Esophagus squamous epithelium (tissue), 5 donors: Measurements from ENCODE around the gene DUOXA2. TPM values are rescaled to one million over a fixed set of nuclear protein-coding genes. Genes with fewer than 3 reads are reported as not detected.

ENCODE experiments used
- DNase-seq: peaks from one replicate; lab custom pipeline; 2025; lab: John Stamatoyannopoulos, UW
- H3K27ac ChIP-seq, 4 donors: fragments of 200-600 bp; sonication (generic); one replicate each; pipeline ENCODE4 v1.5.1; 2016 to 2019; ENCODE audit warnings: mild to moderate bottlenecking in 1 of 4
- H3K27me3 ChIP-seq, 4 donors: fragments of 200-600 bp; sonication (generic); 1 replicate in 3 of 4; 2 replicates in 1 of 4; pipeline versions ENCODE4 v1.5.1 to v1.6.0; 2017 to 2021; ENCODE audit warnings: antibody characterized with exemption in 1 of 4
- H3K36me3 ChIP-seq, 3 donors: fragments of 200-600 bp; sonication (generic); one replicate each; pipeline ENCODE4 v1.5.1; 2016 to 2019
- H3K4me1 ChIP-seq, 3 donors: fragments of 200-600 bp; sonication (generic); one replicate each; pipeline ENCODE4 v1.5.1; 2017 to 2019
- H3K4me3 ChIP-seq, 4 donors: fragments of 200-600 bp; sonication (generic); 1 replicate in 3 of 4; 2 replicates in 1 of 4; pipeline ENCODE4 v1.5.1; 2016 to 2019; ENCODE audit warnings: mild to moderate bottlenecking in 2 of 4, moderate library complexity in 1 of 4
- H3K9me3 ChIP-seq, 3 donors: fragments of 200-600 bp; sonication (generic); one replicate each; pipeline ENCODE4 v1.5.1; 2016 to 2019
- CTCF ChIP-seq, 6 experiments: fragments of 450-650 bp in 4 of 6; fragments of 200-600 bp in 2 of 6; sonication (generic) in 2 of 6; IDR thresholded peaks; one replicate each; pipeline ENCODE4 v1.5.1; 2016 to 2019; ENCODE audit warnings: antibody characterized with exemption in 6 of 6, mild to moderate bottlenecking in 4 of 6, moderate library complexity in 4 of 6
- POLR2A ChIP-seq, 4 donors: fragments of 450-650 bp; IDR thresholded peaks; one replicate each; pipeline ENCODE4 v1.6.1; 2017; ENCODE audit warnings: antibody characterized with exemption in 4 of 4, mild to moderate bottlenecking in 4 of 4, moderate library complexity in 3 of 4
- WGBS, 2 donors: methylation state at CpG; one replicate each; pipeline ENCODE4 v1.1.5; 2018; 5-methylcytosine and 5-hydroxymethylcytosine counted together
- intact Hi-C: fragments of 100-400 bp; cut with DNase I; formaldehyde crosslinking; loops from one replicate; pipeline ENCODE4 v1.15.0; 2022
- total RNA-seq, 4 donors: library from RNA; depleted of rRNA; stranded (reverse); fragments of >200 nt; gene quantifications; one replicate each; pipeline ENCODE4 v1.1.0, GENCODE V29; 2016
- donor health status: DM: yes; HTN: yes; CAD: no.

The DUOXA2 gene
- total RNA-seq, 4 donors from 2014 or later = 6.3 to 20.6 (median 13.6) TPM; not detected in 1

- no peak for TF ChIP-seq CTCF (IDR thresholded peaks at IDR 0.05)
- no peak for TF ChIP-seq POLR2A (IDR thresholded peaks at IDR 0.05)
- no peak overlapping the region for H3K4me3 ChIP-seq
These were observed 30.9 kb upstream of the DUOXA2 start for GRCh38 chr15:45083223-45083622.

GRCh38 chr15:45084163-45084562 is 30.0 kb upstream of the DUOXA2 start:
- Histone ChIP-seq H3K36me3 (no peaks in the 10 kb centered on the region), H3K4me1 (peaks cover 0 to 5% (median 0%) of the 10 kb centered on the region in 3 donors), H3K4me3 (no peak overlapping the region), H3K27me3 (peaks cover 0 to 44% (median 0%) of the 10 kb centered on the region in 4 donors), H3K27ac (no peak overlapping the region), H3K9me3 (no peaks in the 10 kb centered on the region)
- intact Hi-C loops = no loop called here
- DNase-seq = no peak
- TF ChIP-seq POLR2A (IDR thresholded peaks at IDR 0.05) (no peak), CTCF (IDR thresholded peaks at IDR 0.05) (no peak)
- WGBS, 2 donors = 46 to 59% methylated on average over 3 of the region's 3 CpGs

More at GRCh38 chr15:45083223-45083622, 30.9 kb upstream of the DUOXA2 start:
- Histone ChIP-seq H3K27ac (no peak overlapping the region), H3K27me3 (peaks cover 0 to 37% (median 0%) of the 10 kb centered on the region in 4 donors), H3K9me3 (no peaks in the 10 kb centered on the region), H3K4me1 (peaks cover 0 to 5% (median 0%) of the 10 kb centered on the region in 3 donors), H3K36me3 (no peaks in the 10 kb centered on the region)
- DNase-seq = no peak
- intact Hi-C loops = no loop called here

GRCh38 chr15:45087513-45087912 is 26.6 kb upstream of the DUOXA2 start:
- H3K4me1 ChIP-seq = no peaks in the 10 kb centered on the region
- no peaks in the 10 kb centered on the region for H3K9me3 ChIP-seq
- no peak overlapping the region for H3K27ac ChIP-seq
- peaks cover 0 to 56% (median 0%) of the 10 kb centered on the region in 4 donors for H3K27me3 ChIP-seq
- no peak for DNase-seq
- H3K4me3 ChIP-seq = no peak overlapping the region
- H3K36me3 ChIP-seq = no peaks in the 10 kb centered on the region
- intact Hi-C loops = no loop called here
- WGBS, 2 donors = 62 to 64% methylated on average over 1 of the region's 1 CpG
- TF ChIP-seq CTCF (IDR thresholded peaks at IDR 0.05) (no peak), POLR2A (IDR thresholded peaks at IDR 0.05) (no peak)

GRCh38 chr15:45088801-45089711 is 25.1 kb upstream of the DUOXA2 start:
- Histone ChIP-seq H3K4me1 (no peaks in the 10 kb centered on the region), H3K36me3 (no peaks in the 10 kb centered on the region), H3K27ac (no peak overlapping the region), H3K9me3 (no peaks in the 10 kb centered on the region), H3K27me3 (peaks cover 0 to 49% (median 0%) of the 10 kb centered on the region in 4 donors), H3K4me3 (no peak overlapping the region)
- intact Hi-C loops = no loop called here
- TF ChIP-seq CTCF (IDR thresholded peaks at IDR 0.05) = no peak
- no peak for TF ChIP-seq POLR2A (IDR thresholded peaks at IDR 0.05)
- no peak for DNase-seq
- WGBS, 2 donors = 83 to 87% methylated on average over 10 of the region's 10 CpGs

GRCh38 chr15:45089712-45090373 is 24.3 kb upstream of the DUOXA2 start:
- H3K27ac ChIP-seq = no peak overlapping the region
- no peak for TF ChIP-seq POLR2A (IDR thresholded peaks at IDR 0.05)
- no peak for TF ChIP-seq CTCF (IDR thresholded peaks at IDR 0.05)
- WGBS, 2 donors = 55 to 63% methylated on average over 3 of the region's 3 CpGs
- H3K4me3 ChIP-seq = no peak overlapping the region
- H3K4me1 ChIP-seq = no peaks in the 10 kb centered on the region
- H3K27me3 ChIP-seq = peaks cover 0 to 42% (median 0%) of the 10 kb centered on the region in 4 donors
- no peaks in the 10 kb centered on the region for H3K9me3 ChIP-seq
- no peak for DNase-seq
- intact Hi-C loops = no loop called here
- no peaks in the 10 kb centered on the region for H3K36me3 ChIP-seq
